Islet precursor cell (in vitro differentiated cells): ENCODE results near the gene HERC2.
"Not testable (repeated sequence)": the region's sequence is repeated elsewhere in the genome, so short reads cannot be mapped to it uniquely, and the experiment has no call there.

Experiments
- DNase-seq: peaks from one replicate; pipeline ENCODE4 v3.0.0-alpha.2; 2018

Gene HERC2

GRCh38 chr15:28128031-28128430 is 193.9 kb downstream of the HERC2 start:
- no peak for DNase-seq

- DNase-seq = no peak
These were observed 194.9 kb downstream of the HERC2 start for GRCh38 chr15:28127036-28127435.

GRCh38 chr15:28125673-28126651 is 196.0 kb downstream of the HERC2 start:
- DNase-seq = no peak

GRCh38 chr15:28124841-28125240 is 197.1 kb downstream of the HERC2 start:
- peak; percentile 40 for DNase-seq

- peak; percentile 93 for DNase-seq
These were observed 198.5 kb downstream of the HERC2 start for GRCh38 chr15:28123408-28124023.

- peak; percentile 38 for DNase-seq
These were observed 199.7 kb downstream of the HERC2 start for GRCh38 chr15:28122038-28122949.

- DNase-seq = not testable (repeated sequence)
These were observed 200.4 kb downstream of the HERC2 start for GRCh38 chr15:28121577-28121976.

- no peak for DNase-seq
These were observed 201.7 kb downstream of the HERC2 start for GRCh38 chr15:28120359-28120640.

GRCh38 chr15:28118531-28118930 is 203.4 kb downstream of the HERC2 start:
- peak; percentile 35 for DNase-seq

- DNase-seq = peak; percentile 35
These were observed 203.9 kb downstream of the HERC2 start for GRCh38 chr15:28118083-28118482.

- peak; percentile 38 for DNase-seq
These were observed 204.5 kb downstream of the HERC2 start for GRCh38 chr15:28117432-28117990.

GRCh38 chr15:28116521-28117431 is 205.2 kb downstream of the HERC2 start:
- DNase-seq = peak; percentile 50

GRCh38 chr15:28115871-28116270 is 206.1 kb downstream of the HERC2 start:
- DNase-seq = peak; percentile 38

GRCh38 chr15:28114721-28115622 is 207.0 kb downstream of the HERC2 start:
- DNase-seq = peak; percentile 48

- no peak for DNase-seq
These were observed 207.9 kb downstream of the HERC2 start for GRCh38 chr15:28114114-28114455.

GRCh38 chr15:28113394-28114113 is 208.4 kb downstream of the HERC2 start:
- peak; percentile 45 for DNase-seq

- DNase-seq = peak; percentile 35
These were observed 209.0 kb downstream of the HERC2 start for GRCh38 chr15:28112962-28113361.

GRCh38 chr15:28112101-28112760 is 209.7 kb downstream of the HERC2 start:
- peak; percentile 26 for DNase-seq

- peak; percentile 41 for DNase-seq
These were observed 210.4 kb downstream of the HERC2 start for GRCh38 chr15:28111543-28111942.
